CD4-positive, alpha-beta T cell treated with Interferon gamma for 1 hour (primary cell): ENCODE results near the gene TMC7.

Experiments used
- DNase-seq: peaks from one replicate; pipeline ENCODE4 v3.0.0-alpha.2; 2020

Gene TMC7

GRCh38 chr16:19092653-19093410 lies 109.1 kb downstream of the TMC7 start:
- no peak for DNase-seq

- DNase-seq: no peak
Measured at GRCh38 chr16:19093631-19094541, 110.2 kb downstream of the TMC7 start.

- no peak for DNase-seq
Measured at GRCh38 chr16:19094542-19095365, 111.0 kb downstream of the TMC7 start.

GRCh38 chr16:19095654-19096053 lies 111.9 kb downstream of the TMC7 start:
- no peak for DNase-seq

GRCh38 chr16:19098173-19098572 lies 114.4 kb downstream of the TMC7 start:
- DNase-seq: no peak

- no peak for DNase-seq
Measured at GRCh38 chr16:19102187-19102872, 118.6 kb downstream of the TMC7 start.

GRCh38 chr16:19104607-19105006 lies 120.9 kb downstream of the TMC7 start:
- no peak for DNase-seq

GRCh38 chr16:19105131-19105530 lies 121.4 kb downstream of the TMC7 start:
- no peak for DNase-seq

- DNase-seq: no peak
Measured at GRCh38 chr16:19105891-19106624, 122.3 kb downstream of the TMC7 start.

GRCh38 chr16:19106625-19107020 lies 122.9 kb downstream of the TMC7 start:
- DNase-seq: no peak

GRCh38 chr16:19108409-19109287 lies 124.9 kb downstream of the TMC7 start:
- DNase-seq: no peak

GRCh38 chr16:19109288-19109664 lies 125.5 kb downstream of the TMC7 start:
- DNase-seq: no peak

- no peak for DNase-seq
Measured at GRCh38 chr16:19110537-19111360, 127.0 kb downstream of the TMC7 start.

GRCh38 chr16:19112099-19112407 lies 128.3 kb downstream of the TMC7 start:
- DNase-seq: no peak
